ENCODE results near the gene PSME3. TPM values are rescaled to one million over a fixed set of nuclear protein-coding genes. Genes with fewer than 3 reads are reported as not detected.

PSME3 gene
- total and polyA plus RNA-seq, 9 of the 15 experiments (the other 6 are each of a cell fraction or from before 2014, with no cell fraction given), result 31.2 to 275 (median 141) TPM

GRCh38 chr17:42853004-42853403 lies 19.8 kb downstream of the PSME3 start:
- H2AFZ ChIP-seq (ENCODE audit: low read depth, low read length), result no peak overlapping the region
- in situ Hi-C loops (cut with MboI), result no loop called here
- H3K9me3 ChIP-seq (replicated peaks; ENCODE audit: control insufficient read depth, insufficient read depth, low read depth, low read length), result no peaks in the 10 kb centered on the region
- intact Hi-C loops (cut with micrococcal nuclease), result no loop called here
- H3K9me1 ChIP-seq (ENCODE audit: control insufficient read depth, insufficient read depth, low read length), result no peaks in the 10 kb centered on the region
- no peak overlapping the region for H3K4me3 ChIP-seq
- CTCF ChIA-PET (ENCODE audit: low intra/inter-chr PET ratio), result no interaction called here
- DNase-seq (ENCODE audit: extremely low read depth in 1 of 4, low spot score in 3 of 4) (no peak), FAIRE-seq (no peak), ATAC-seq (peak; percentile 53; the same call in 1 of the 3 replicates)
- no peak overlapping the region for H3K9ac ChIP-seq (ENCODE audit: insufficient read depth in 1 of 2, low read depth in 2 of 2, low read length in 2 of 2)
- no peaks in the 10 kb centered on the region for H3K79me2 ChIP-seq (ENCODE audit: control insufficient read depth, insufficient read depth, low read length)
- no peaks in the 10 kb centered on the region for H4K20me1 ChIP-seq (replicated peaks; ENCODE audit: control insufficient read depth, insufficient read depth, low read length)
- no peaks in the 10 kb centered on the region for H3K36me3 ChIP-seq (ENCODE audit: control insufficient read depth, insufficient read depth, low read length)
- no peak overlapping the region for H3K4me2 ChIP-seq (ENCODE audit: insufficient read depth, low read length)
- H3K4me1 ChIP-seq (replicated peaks in 1 of 2; ENCODE audit: control insufficient read depth in 2 of 2, insufficient read depth in 2 of 2, low read length in 2 of 2), result peaks cover 3 to 7% of the 10 kb centered on the region in 2 experiments; a peak in 2 of 5 replicates
- TF ChIP-seq ZNF76 (CRISPR knock-in tag; IDR thresholded peaks at IDR 0.05; ENCODE audit: borderline replicate concordance) (no peak), IRF2 (CRISPR knock-in tag; IDR thresholded peaks at IDR 0.05) (no peak), ZNF589 (CRISPR knock-in tag; IDR thresholded peaks at IDR 0.05; ENCODE audit: low read depth) (no peak), SPI1 (IDR thresholded peaks at IDR 0.05; ENCODE audit: borderline replicate concordance, low read depth, low read length) (0 out of 2 replicates have a peak, but pooled peaks have one; percentile 46), FOXP1 (CRISPR knock-in tag; IDR thresholded peaks at IDR 0.05) (no peak)
- H3K27me3 ChIP-seq (ENCODE audit: control insufficient read depth in 2 of 2, insufficient read depth in 2 of 2, low read length in 2 of 2), result no peaks in the 10 kb centered on the region
- POLR2A ChIA-PET, result interaction anchor here (0.6 to 1.0 kb wide), 3 partner anchors 8 to 112 kb away, joined by 3 to 6 read pairs (median 3); partner anchors contain the start of gene AOC2
- H3K27ac ChIP-seq (ENCODE audit: extremely low read depth, low read depth, low read length), result no peak overlapping the region
- BruUV-seq (replicated peaks), result no TSS peak
- 15% methylated on average over 4 of the region's 4 CpGs for WGBS (ENCODE audit: insufficient coverage, low coverage, missing lambda C conversion rate)

GRCh38 chr17:42853597-42853967 lies 20.4 kb downstream of the PSME3 start:
- Histone ChIP-seq H3K4me1 (replicated peaks in 1 of 2; ENCODE audit: control insufficient read depth in 2 of 2, insufficient read depth in 2 of 2, low read length in 2 of 2) (peaks cover 3 to 7% of the 10 kb centered on the region in 2 experiments; a peak in 2 of 5 replicates), H3K79me2 (ENCODE audit: control insufficient read depth, insufficient read depth, low read length) (no peaks in the 10 kb centered on the region), H3K27me3 (ENCODE audit: control insufficient read depth in 2 of 2, insufficient read depth in 2 of 2, low read length in 2 of 2) (no peaks in the 10 kb centered on the region), H3K4me3 (no peak overlapping the region), H3K27ac (ENCODE audit: extremely low read depth, low read depth, low read length) (no peak overlapping the region), H3K9me1 (ENCODE audit: control insufficient read depth, insufficient read depth, low read length) (no peaks in the 10 kb centered on the region), H3K36me3 (ENCODE audit: control insufficient read depth, insufficient read depth, low read length) (no peaks in the 10 kb centered on the region), H3K9me3 (replicated peaks; ENCODE audit: control insufficient read depth, insufficient read depth, low read depth, low read length) (no peaks in the 10 kb centered on the region), H3K4me2 (ENCODE audit: insufficient read depth, low read length) (no peak overlapping the region), H4K20me1 (replicated peaks; ENCODE audit: control insufficient read depth, insufficient read depth, low read length) (no peaks in the 10 kb centered on the region), H2AFZ (ENCODE audit: low read depth, low read length) (no peak overlapping the region), H3K9ac (ENCODE audit: insufficient read depth in 1 of 2, low read depth in 2 of 2, low read length in 2 of 2) (no peak overlapping the region)
- CTCF ChIA-PET (ENCODE audit: low intra/inter-chr PET ratio), result no interaction called here
- POLR2A ChIA-PET, result interaction anchor here (0.6 to 1.0 kb wide), 3 partner anchors 84 to 157 kb away, joined by 3 read pairs; no protein-coding TSS in a partner anchor
- FAIRE-seq (no peak), ATAC-seq (no peak), DNase-seq (ENCODE audit: extremely low read depth in 1 of 4, low spot score in 3 of 4) (no peak)
- BruUV-seq (replicated peaks), result no TSS peak
- 36% methylated on average over 5 of the region's 5 CpGs for WGBS (ENCODE audit: insufficient coverage, low coverage, missing lambda C conversion rate)
- intact Hi-C loops (cut with micrococcal nuclease) (no loop called here), in situ Hi-C loops (cut with MboI) (no loop called here)
- TF ChIP-seq ZNF253 (CRISPR knock-in tag; conservative IDR thresholded peaks at IDR 0.05), result no peak
- TF ChIP-seq ZC3H11A (IDR thresholded peaks at IDR 0.05; ENCODE audit: low read depth, low read length), result no peak
- no peak for TF ChIP-seq HNRNPUL1 (IDR thresholded peaks at IDR 0.05; ENCODE audit: low read length)
- no peak for TF ChIP-seq SP1 (CRISPR knock-in tag; IDR thresholded peaks at IDR 0.05)
- no peak for TF ChIP-seq SRF (CRISPR knock-in tag; IDR thresholded peaks at IDR 0.05)
- no peak for TF ChIP-seq SIN3B (IDR thresholded peaks at IDR 0.05; ENCODE audit: low read depth)
- no peak for TF ChIP-seq ZFP91 (CRISPR knock-in tag; IDR thresholded peaks at IDR 0.05)

Data from K562 (cell line).